SK-N-SH (cell line): ENCODE data around the gene FAM81A.

ENCODE experiments used
- EP300 ChIP-seq, 2 experiments: IDR thresholded peaks; 2 replicates each; pipeline versions ENCODE4 v1.4.0 to v1.6.1; 2012; ENCODE audit warnings: borderline replicate concordance in 1 of 2, low read depth in 1 of 2, low read length in 1 of 2
- EZH2phosphoT487 ChIP-seq: fragments of 200-600 bp; sonication (generic); IDR thresholded peaks from 2 replicates; pipeline ENCODE4 v1.6.1; 2017; ENCODE audit warnings: low read depth, mixed run types, mild to moderate bottlenecking, antibody characterized with exemption, moderate library complexity, borderline replicate concordance
- FOXM1 ChIP-seq: IDR thresholded peaks from 2 replicates; pipeline ENCODE4 v1.4.0; 2012; ENCODE audit warnings: low read depth, mild to moderate bottlenecking
- GATA2 ChIP-seq: sonication (generic); formaldehyde crosslinking; IDR thresholded peaks from 2 replicates; pipeline ENCODE4 v1.5.0; 2020; ENCODE audit warnings: mild to moderate bottlenecking, missing genetic modification reagents
- MXI1 ChIP-seq: IDR thresholded peaks from 2 replicates; pipeline ENCODE4 v1.6.1; 2012; ENCODE audit warnings: mild to moderate bottlenecking, low read depth, low read length, improper control_type of control experiment
- POLR2AphosphoS5 ChIP-seq: IDR thresholded peaks from 2 replicates; pipeline ENCODE4 v1.6.1; 2012; ENCODE audit warnings: low read depth, low read length
- RAD21 ChIP-seq: IDR thresholded peaks from 2 replicates; pipeline ENCODE4 v1.6.1; 2012; ENCODE audit warnings: mild to moderate bottlenecking, low read length
- TEAD4 ChIP-seq: IDR thresholded peaks from 2 replicates; pipeline ENCODE4 v1.4.0; 2012; ENCODE audit warnings: mild to moderate bottlenecking, borderline replicate concordance; ENCODE audit not compliant: insufficient read depth
- YY1 ChIP-seq: IDR thresholded peaks from 2 replicates; pipeline ENCODE4 v1.4.0; 2012; ENCODE audit warnings: low read depth, mild to moderate bottlenecking
- TF ChIP-seq, protein P1 (sequence below): fragments of 200-600 bp; sonication (generic); IDR thresholded peaks from 2 replicates; pipeline ENCODE4 v1.6.1; 2017; ENCODE audit warnings: antibody characterized with exemption, mild to moderate bottlenecking, moderate library complexity
- TF ChIP-seq, protein P2 (sequence below): IDR thresholded peaks from 2 replicates; pipeline ENCODE4 v1.4.0; 2012; ENCODE audit warnings: low read depth, borderline replicate concordance
- TF ChIP-seq, protein P3 (sequence below): IDR thresholded peaks from 2 replicates; pipeline ENCODE4; 2012
- TF ChIP-seq, protein P4 (sequence below): fragments of 150-350 bp; IDR thresholded peaks from 2 replicates; pipeline ENCODE4 v1.6.1; 2017; ENCODE audit warnings: antibody characterized with exemption, low read length, low read depth, borderline replicate concordance
- TF ChIP-seq, protein P5 (sequence below): fragments of 150-350 bp; IDR thresholded peaks from 2 replicates; pipeline ENCODE4 v1.6.1; 2016; ENCODE audit warnings: mild to moderate bottlenecking, low read depth, low read length

DNA sequence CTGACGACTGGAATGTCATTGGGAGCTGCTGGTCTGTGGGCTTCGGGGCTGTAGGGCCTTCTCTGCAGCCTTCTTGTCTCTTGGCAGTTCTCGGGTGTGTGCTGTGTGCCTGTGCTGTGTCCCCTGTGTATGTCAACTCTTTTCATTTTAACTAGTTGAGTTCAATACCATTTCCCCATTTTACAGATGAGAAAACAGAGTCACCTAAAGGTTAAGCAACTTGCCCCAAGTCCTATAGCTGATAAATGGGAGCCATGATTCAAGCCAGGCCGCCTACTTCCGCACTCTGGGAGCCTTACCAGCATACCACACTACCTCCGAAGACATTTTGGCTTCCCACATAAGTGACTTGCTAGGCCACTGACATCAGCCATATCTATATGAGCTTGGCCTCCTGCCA is 85.7 kb downstream of the FAM81A start:
- TF ChIP-seq, protein P1, sequence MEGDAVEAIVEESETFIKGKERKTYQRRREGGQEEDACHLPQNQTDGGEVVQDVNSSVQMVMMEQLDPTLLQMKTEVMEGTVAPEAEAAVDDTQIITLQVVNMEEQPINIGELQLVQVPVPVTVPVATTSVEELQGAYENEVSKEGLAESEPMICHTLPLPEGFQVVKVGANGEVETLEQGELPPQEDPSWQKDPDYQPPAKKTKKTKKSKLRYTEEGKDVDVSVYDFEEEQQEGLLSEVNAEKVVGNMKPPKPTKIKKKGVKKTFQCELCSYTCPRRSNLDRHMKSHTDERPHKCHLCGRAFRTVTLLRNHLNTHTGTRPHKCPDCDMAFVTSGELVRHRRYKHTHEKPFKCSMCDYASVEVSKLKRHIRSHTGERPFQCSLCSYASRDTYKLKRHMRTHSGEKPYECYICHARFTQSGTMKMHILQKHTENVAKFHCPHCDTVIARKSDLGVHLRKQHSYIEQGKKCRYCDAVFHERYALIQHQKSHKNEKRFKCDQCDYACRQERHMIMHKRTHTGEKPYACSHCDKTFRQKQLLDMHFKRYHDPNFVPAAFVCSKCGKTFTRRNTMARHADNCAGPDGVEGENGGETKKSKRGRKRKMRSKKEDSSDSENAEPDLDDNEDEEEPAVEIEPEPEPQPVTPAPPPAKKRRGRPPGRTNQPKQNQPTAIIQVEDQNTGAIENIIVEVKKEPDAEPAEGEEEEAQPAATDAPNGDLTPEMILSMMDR: no peak
- no peak for TF ChIP-seq TEAD4
- TF ChIP-seq, protein P2, sequence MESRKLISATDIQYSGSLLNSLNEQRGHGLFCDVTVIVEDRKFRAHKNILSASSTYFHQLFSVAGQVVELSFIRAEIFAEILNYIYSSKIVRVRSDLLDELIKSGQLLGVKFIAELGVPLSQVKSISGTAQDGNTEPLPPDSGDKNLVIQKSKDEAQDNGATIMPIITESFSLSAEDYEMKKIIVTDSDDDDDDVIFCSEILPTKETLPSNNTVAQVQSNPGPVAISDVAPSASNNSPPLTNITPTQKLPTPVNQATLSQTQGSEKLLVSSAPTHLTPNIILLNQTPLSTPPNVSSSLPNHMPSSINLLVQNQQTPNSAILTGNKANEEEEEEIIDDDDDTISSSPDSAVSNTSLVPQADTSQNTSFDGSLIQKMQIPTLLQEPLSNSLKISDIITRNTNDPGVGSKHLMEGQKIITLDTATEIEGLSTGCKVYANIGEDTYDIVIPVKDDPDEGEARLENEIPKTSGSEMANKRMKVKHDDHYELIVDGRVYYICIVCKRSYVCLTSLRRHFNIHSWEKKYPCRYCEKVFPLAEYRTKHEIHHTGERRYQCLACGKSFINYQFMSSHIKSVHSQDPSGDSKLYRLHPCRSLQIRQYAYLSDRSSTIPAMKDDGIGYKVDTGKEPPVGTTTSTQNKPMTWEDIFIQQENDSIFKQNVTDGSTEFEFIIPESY: no peak
- TF ChIP-seq, protein P3, sequence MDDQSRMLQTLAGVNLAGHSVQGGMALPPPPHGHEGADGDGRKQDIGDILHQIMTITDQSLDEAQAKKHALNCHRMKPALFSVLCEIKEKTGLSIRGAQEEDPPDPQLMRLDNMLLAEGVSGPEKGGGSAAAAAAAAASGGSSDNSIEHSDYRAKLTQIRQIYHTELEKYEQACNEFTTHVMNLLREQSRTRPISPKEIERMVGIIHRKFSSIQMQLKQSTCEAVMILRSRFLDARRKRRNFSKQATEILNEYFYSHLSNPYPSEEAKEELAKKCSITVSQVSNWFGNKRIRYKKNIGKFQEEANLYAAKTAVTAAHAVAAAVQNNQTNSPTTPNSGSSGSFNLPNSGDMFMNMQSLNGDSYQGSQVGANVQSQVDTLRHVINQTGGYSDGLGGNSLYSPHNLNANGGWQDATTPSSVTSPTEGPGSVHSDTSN: no peak
- TF ChIP-seq EZH2phosphoT487: no peak
- TF ChIP-seq GATA2: no peak
- no peak for TF ChIP-seq POLR2AphosphoS5
- TF ChIP-seq EP300 (IDR thresholded peaks at IDR 0.05; ENCODE audit: borderline replicate concordance in 1 of 2, low read depth in 1 of 2, low read length in 1 of 2): no peak
- no peak for TF ChIP-seq MXI1
- no peak for TF ChIP-seq YY1
- no peak for TF ChIP-seq FOXM1
- TF ChIP-seq, protein P4, sequence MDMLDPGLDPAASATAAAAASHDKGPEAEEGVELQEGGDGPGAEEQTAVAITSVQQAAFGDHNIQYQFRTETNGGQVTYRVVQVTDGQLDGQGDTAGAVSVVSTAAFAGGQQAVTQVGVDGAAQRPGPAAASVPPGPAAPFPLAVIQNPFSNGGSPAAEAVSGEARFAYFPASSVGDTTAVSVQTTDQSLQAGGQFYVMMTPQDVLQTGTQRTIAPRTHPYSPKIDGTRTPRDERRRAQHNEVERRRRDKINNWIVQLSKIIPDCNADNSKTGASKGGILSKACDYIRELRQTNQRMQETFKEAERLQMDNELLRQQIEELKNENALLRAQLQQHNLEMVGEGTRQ: no peak
- no peak for TF ChIP-seq RAD21
- TF ChIP-seq, protein P5, sequence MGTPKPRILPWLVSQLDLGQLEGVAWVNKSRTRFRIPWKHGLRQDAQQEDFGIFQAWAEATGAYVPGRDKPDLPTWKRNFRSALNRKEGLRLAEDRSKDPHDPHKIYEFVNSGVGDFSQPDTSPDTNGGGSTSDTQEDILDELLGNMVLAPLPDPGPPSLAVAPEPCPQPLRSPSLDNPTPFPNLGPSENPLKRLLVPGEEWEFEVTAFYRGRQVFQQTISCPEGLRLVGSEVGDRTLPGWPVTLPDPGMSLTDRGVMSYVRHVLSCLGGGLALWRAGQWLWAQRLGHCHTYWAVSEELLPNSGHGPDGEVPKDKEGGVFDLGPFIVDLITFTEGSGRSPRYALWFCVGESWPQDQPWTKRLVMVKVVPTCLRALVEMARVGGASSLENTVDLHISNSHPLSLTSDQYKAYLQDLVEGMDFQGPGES: no peak
